ENCODE measurements around the gene GSDME. TPM values are rescaled to one million over a fixed set of nuclear protein-coding genes. Genes with fewer than 3 reads are reported as not detected.

Gene GSDME
- total RNA-seq, 1 experiment from 2014 or later, result 5.5 TPM

GRCh38 chr7:24715171-24715570 is 42.1 kb downstream of the GSDME start:
- no peak overlapping the region for H3K14ac ChIP-seq (ENCODE audit: insufficient read depth, low read length)
- no peak overlapping the region for H3K4me3 Mint-ChIP-seq
- peaks cover 3 to 33% (median 5%) of the 10 kb centered on the region in 3 experiments for H3K36me3 Mint-ChIP-seq (ENCODE audit: insufficient read depth in 1 of 3, low read depth in 3 of 3)
- no peaks in the 10 kb centered on the region for H3K79me2 ChIP-seq (ENCODE audit: insufficient read depth, low read length)
- no peaks in the 10 kb centered on the region for H3K27me3 ChIP-seq (ENCODE audit: insufficient read depth, low read length)
- H3K9me3 Mint-ChIP-seq, result peaks cover 0 to 9% of the 10 kb centered on the region in 2 experiments; a peak in 1 of 5 replicates
- H3K4me1 Mint-ChIP-seq, result peaks cover 8 to 10% of the 10 kb centered on the region in 2 experiments; a peak in 3 of 4 replicates
- H2BK120ac ChIP-seq (ENCODE audit: low read depth, low read length, poor library complexity, severe bottlenecking), result no peak overlapping the region
- H3K56ac ChIP-seq (ENCODE audit: insufficient read length, low read depth, low read length), result no peak overlapping the region
- no peak overlapping the region for H4K5ac ChIP-seq (ENCODE audit: insufficient read length, low read depth, low read length)
- no peak for DNase-seq
- no peak overlapping the region for H2BK5ac ChIP-seq (ENCODE audit: insufficient read length, low read length)
- H2BK20ac ChIP-seq (ENCODE audit: low read depth, low read length, poor library complexity, severe bottlenecking), result no peak overlapping the region
- H3K23ac ChIP-seq (ENCODE audit: insufficient read length, low read depth, low read length), result no peak overlapping the region
- no peak overlapping the region for H4K91ac ChIP-seq (ENCODE audit: insufficient read length, low read depth, low read length)
- no peak overlapping the region for H3K9ac ChIP-seq (ENCODE audit: extremely low read depth, insufficient read length, low read length)
- H4K8ac ChIP-seq (replicated peaks; ENCODE audit: insufficient read length, low read depth, low read length), result no peak overlapping the region
- H4K20me1 ChIP-seq (ENCODE audit: control insufficient read depth, insufficient read depth, insufficient read length), result no peaks in the 10 kb centered on the region
- H3K4me1 ChIP-seq (ENCODE audit: insufficient read depth, low read length), result no peaks in the 10 kb centered on the region
- no peak overlapping the region for H3K27ac Mint-ChIP-seq
- no peak overlapping the region for H2AK5ac ChIP-seq (ENCODE audit: insufficient read length, low read length)
- no peak overlapping the region for H2BK15ac ChIP-seq (ENCODE audit: low read depth, low read length)
- no peak overlapping the region for H3K4me2 ChIP-seq (ENCODE audit: insufficient read depth, insufficient read length, low read length)
- H3K27me3 Mint-ChIP-seq (ENCODE audit: low read depth), result peaks cover 1% of the 10 kb centered on the region; the same call in 1 of the 2 replicates
- no peaks in the 10 kb centered on the region for H3K79me1 ChIP-seq (ENCODE audit: insufficient read depth, low read depth, low read length, poor library complexity, severe bottlenecking)
- H3T11ph ChIP-seq (ENCODE audit: low read length), result no peak overlapping the region
- H2AFZ ChIP-seq (ENCODE audit: low read length), result no peak overlapping the region
- H2BK12ac ChIP-seq (ENCODE audit: insufficient read length, low read depth, low read length), result no peak overlapping the region
- H3K9me3 ChIP-seq (ENCODE audit: control insufficient read depth, low read depth, low read length), result no peaks in the 10 kb centered on the region
- H3K4ac ChIP-seq (ENCODE audit: low read depth, low read length), result no peak overlapping the region
- no peaks in the 10 kb centered on the region for H3K23me2 ChIP-seq (ENCODE audit: insufficient read length, low read depth, low read length, poor library complexity, severe bottlenecking)
- WGBS (ENCODE audit: extremely low coverage, insufficient read length, low lambda C conversion rate), result no CpG with 5 or more reads among the region's 2 CpGs
- no peak for TF ChIP-seq CTCF (conservative IDR thresholded peaks at IDR 0.05)
- H3K18ac ChIP-seq (ENCODE audit: insufficient read length, low read depth, low read length), result no peak overlapping the region
- no peak overlapping the region for H3K27ac ChIP-seq (ENCODE audit: insufficient read length, low read depth, low read length)

Measured in H9 (cell line).